ENCODE data around the gene AP2A1.

Gene AP2A1

DNA sequence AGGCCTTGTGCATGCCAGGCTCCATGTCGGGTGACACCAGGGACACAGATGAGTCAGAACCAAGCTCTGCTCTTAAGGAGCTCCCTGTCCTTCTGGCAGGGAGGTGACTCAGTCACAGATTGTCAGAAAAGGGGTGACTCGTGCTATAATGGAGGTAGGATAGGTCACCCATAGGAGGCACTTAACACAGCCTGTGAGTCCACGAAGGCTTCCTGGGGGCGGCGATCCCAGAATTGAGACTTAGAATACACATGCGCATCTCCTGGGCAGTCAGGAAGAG, 26.7 kb downstream of the AP2A1 start:
- no peak for DNase-seq (ENCODE audit: low read depth)

DNA sequence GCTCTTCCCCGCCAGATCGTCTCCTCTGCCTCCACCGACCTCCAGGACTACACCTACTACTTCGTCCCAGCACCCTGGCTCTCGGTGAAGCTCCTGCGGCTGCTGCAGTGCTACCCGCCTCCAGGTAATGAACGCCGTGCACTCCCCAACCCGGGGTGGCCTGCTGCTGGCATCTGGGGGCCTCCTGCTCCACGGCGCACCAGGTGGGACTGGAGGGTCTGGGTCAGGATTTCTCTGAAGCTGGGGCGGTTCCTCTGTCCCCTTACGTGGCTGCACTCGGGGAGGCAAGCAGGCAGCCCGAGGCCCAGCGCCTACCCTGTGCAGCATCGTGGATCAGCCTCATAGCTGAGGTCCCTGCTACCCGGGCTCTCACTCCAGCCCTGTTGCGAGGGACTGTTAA, 28.8 kb downstream of the AP2A1 start:
- DNase-seq (ENCODE audit: low read depth) = no peak

GRCh38 chr19:49798574-49798973, 31.8 kb downstream of the AP2A1 start:
- no peak for DNase-seq (ENCODE audit: low read depth)

DNA sequence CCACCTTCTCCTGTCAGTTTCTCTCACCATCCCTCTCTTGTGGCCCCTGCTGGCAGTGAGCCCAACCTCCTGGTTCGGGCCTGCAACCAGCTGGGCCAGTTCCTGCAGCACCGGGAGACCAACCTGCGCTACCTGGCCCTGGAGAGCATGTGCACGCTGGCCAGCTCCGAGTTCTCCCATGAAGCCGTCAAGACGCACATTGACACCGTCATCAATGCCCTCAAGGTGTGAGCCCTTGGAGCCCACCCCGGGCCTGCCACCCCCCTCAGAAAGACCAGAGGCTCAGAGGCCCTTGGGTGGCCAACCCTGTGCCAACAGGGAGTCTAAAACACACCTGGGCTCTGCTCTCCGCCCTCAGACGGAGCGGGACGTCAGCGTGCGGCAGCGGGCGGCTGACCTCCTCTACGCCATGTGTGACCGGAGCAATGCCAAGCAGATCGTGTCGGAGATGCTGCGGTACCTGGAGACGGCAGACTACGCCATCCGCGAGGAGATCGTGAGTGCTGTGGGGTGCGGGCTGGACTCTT, 32.5 kb downstream of the AP2A1 start:
- no peak for DNase-seq (ENCODE audit: low read depth)

DNA sequence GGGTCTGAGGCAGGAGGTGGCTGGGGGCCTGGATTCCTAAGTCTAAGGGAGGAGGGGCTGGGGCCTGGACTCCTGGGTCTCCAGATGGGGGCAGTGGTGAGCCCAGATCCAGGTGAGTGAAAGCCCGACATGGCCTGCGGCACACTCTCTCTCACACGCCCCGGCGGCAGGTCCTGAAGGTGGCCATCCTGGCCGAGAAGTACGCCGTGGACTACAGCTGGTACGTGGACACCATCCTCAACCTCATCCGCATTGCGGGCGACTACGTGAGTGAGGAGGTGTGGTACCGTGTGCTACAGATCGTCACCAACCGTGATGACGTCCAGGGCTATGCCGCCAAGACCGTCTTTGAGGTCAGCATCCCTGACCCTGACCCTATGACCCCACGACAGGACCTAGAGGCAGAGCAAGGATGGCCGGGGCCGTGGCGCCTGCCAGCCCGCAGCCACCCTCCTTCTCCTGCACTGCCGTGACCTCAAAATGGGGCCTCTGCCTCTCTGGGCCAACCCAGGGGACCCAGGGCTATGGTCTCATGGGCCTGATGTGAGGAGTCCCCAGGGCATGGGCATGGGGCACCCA, 33.1 kb downstream of the AP2A1 start:
- no peak for DNase-seq (ENCODE audit: low read depth)

DNA sequence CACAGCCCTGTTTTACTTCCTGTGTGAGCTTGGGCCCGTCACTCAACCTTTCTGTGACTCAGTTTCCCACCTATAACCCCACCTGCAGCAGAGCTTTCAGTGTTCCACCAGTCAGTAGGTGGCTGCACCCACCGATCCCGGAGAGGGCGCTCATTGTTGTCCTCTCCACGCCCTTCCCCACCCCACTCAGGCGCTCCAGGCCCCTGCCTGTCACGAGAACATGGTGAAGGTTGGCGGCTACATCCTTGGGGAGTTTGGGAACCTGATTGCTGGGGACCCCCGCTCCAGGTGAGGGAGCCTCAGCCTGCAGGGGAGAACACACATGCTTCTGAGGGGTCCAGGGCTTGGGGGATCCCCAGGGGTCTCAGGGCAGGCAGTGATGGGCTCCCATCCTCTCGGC, 34.0 kb downstream of the AP2A1 start:
- no peak for DNase-seq (ENCODE audit: low read depth)

GRCh38 chr19:49801401-49801888, 34.6 kb downstream of the AP2A1 start:
- no peak for DNase-seq (ENCODE audit: low read depth)

DNA sequence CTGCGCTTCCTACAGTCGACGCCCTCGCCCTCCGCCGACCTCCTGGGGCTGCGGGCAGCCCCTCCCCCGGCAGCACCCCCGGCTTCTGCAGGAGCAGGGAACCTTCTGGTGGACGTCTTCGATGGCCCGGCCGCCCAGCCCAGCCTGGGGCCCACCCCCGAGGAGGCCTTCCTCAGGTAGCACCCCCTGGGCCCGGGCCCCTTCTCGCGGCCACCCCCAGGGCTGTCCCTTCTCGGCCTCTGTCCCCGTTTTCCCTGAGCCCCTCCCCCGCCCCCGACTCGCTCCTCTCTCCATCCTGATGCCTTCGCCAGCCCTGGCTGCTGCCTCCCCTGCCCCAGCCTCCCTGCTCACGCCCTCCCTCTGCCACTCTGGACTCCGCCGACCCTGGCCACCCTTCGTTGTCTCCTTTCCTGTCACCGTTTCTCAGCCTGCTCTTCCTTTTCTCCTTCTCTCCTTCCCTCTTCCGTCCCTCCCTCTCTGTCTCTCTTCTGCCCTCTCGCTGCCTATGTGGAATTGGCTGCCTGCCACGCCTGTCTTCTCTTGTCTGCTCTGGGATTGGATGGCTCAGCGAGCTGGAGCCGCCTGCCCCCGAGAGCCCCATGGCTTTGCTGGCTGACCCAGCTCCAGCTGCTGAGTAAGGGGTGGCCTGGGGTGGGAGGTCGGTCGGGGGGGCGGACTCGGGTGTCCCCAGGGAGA, 35.3 kb downstream of the AP2A1 start:
- no peak for DNase-seq (ENCODE audit: low read depth)

DNA sequence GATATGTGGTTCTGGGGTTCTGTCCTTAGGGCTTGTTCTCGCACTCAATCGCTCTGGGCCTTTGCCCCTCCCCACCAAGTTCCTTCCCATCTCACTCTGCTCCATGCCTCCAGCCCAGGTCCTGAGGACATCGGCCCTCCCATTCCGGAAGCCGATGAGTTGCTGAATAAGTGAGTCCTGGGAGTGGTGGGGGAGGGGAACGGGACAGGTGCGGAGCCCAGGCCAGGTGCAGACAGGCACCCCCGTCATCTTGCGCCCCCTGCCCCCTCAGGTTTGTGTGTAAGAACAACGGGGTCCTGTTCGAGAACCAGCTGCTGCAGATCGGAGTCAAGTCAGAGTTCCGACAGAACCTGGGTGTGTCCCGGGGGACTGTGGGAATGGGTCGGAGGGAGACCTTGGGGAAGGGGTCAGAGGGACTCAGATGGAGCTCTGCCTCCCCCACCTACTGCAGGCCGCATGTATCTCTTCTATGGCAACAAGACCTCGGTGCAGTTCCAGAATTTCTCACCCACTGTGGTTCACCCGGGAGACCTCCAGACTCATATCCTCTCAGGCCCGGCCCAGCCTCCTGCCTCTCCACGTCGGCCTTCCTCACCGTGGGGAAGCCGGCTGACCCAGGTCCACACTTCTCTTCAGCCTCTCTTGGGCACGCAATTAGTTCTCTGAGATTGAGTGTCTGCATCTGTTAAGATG, 36.2 kb downstream of the AP2A1 start:
- no peak for DNase-seq (ENCODE audit: low read depth)

DNA sequence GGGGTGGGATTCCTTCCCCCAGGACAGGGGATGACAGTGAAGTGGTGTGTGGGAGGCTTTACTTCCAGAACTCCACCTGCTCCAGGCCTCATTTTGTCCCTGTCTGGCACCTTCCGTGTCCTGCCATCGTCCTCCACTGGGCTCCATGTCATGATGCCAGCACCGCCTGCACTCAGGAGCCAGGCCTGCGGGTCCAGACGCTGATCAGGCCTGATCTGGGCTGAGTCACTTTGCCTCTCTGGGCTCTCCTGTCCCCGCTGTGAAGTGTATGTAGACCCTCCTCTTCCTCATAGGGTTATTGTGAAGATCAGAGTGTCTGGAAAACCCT, 36.7 kb downstream of the AP2A1 start:
- no peak for DNase-seq (ENCODE audit: low read depth)

GRCh38 chr19:49805822-49806619, 39.2 kb downstream of the AP2A1 start:
- DNase-seq (ENCODE audit: low read depth) = no peak

DNA sequence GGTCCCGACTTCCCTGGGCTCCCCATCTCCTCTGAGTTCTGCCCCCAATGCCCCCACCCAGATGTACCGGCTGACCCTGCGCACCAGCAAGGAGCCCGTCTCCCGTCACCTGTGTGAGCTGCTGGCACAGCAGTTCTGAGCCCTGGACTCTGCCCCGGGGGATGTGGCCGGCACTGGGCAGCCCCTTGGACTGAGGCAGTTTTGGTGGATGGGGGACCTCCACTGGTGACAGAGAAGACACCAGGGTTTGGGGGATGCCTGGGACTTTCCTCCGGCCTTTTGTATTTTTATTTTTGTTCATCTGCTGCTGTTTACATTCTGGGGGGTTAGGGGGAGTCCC, 39.8 kb downstream of the AP2A1 start:
- no peak for DNase-seq (ENCODE audit: low read depth)

GRCh38 chr19:49807058-49807903, 40.5 kb downstream of the AP2A1 start:
- no peak for DNase-seq (ENCODE audit: low read depth)

DNA sequence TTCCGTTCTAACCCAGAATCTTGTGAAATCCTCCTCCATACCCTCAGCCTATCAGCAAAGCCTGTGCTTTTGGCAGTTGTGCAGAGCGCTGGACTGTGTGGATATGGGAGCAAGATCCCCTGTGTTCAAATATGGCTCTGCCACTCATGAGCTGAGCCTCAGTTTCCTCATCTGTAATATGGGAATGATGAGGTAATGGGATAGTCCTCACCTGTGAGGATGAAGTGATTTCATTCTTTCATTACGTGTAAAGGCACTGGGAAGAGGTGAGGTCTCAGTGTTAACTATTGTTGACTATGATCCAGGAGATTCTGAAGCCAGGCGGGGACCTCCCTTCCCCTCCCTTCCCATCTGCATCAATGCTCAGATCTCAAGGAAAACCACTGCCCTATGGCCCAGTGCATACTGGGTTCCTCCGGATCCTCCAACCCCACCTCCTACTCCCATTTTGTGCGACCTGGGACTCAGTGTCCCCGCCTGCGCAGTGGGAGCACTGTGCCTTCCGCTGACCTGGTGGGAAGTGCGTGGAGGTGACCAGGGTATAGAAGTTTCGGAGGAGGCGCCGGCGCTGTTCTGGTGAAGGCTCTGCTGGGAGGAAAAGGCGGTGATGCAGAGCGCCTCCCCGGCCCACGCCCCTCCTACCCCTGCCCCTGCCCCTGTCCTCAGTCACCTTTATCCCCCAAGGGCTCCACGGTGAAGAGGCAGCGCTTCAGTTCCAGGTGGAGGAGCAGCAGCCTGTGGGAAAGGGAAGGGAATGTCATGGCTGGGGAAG, 41.3 kb downstream of the AP2A1 start:
- no peak for DNase-seq (ENCODE audit: low read depth)

DNA sequence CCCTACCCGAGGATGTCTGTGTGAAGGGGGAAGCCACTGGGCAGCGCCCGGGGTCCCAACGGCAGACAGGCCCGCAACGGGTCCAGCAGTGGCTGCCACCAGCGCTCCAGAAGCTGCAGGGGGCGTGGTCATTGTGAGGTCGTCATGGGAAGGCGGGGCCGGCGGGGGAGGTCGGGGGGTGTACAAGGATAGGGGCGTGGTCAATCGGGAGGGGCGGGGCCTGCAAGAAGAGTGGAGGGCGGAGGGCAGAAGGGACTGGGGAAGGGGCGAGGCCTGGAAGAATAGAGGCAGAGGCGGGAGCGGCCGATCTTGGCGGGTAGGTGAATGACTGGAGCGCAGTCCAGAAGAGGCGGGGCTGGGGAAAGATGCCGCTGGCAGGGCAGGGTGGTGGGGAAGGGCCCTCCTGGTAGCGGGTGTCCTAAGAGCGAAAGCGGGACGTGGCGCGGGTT, 41.9 kb downstream of the AP2A1 start:
- DNase-seq (ENCODE audit: low read depth) = no peak

- DNase-seq (ENCODE audit: low read depth) = no peak
Measured at GRCh38 chr19:49809160-49809940, 42.5 kb downstream of the AP2A1 start.

DNA sequence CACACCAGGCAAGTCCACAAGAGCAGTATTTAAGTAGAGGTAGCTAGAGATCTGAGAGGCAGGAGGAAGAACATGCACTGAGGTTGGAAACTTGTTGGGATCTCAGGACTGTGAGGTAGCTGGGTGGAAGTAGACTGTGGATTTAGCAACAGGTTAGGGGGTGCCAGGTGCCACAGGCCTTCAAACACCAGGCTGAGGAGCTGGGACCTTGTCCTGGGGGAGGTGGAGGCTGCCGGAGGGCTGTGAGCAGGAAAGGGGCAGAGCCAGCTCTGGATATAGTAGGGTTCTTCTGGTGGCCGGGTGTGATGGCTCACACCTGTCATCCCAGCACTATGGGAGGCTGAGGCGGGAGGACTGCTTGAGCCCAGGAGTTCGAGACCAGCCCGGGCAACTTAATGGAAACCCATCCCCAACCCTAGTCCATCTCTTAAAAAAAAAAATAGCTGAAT, 43.2 kb downstream of the AP2A1 start:
- no peak for DNase-seq (ENCODE audit: low read depth)

GRCh38 chr19:49811328-49811727, 44.5 kb downstream of the AP2A1 start:
- no peak for DNase-seq (ENCODE audit: low read depth)

GRCh38 chr19:49812452-49812996, 45.7 kb downstream of the AP2A1 start:
- no peak for DNase-seq (ENCODE audit: low read depth)
